GM10266 (cell line): ENCODE results near the gene PTGES.
A peak's percentile ranks its signal among the peaks of the same experiment; 100 is the strongest.

Experiments used
- DNase-seq: peaks from one replicate; pipeline ENCODE4 v3.0.0; 2012; ENCODE audit errors: extremely low spot score
- CTCF ChIP-seq: IDR thresholded peaks from 2 replicates; pipeline ENCODE4 v1.5.1; 2012; ENCODE audit warnings: mild to moderate bottlenecking, low read depth; ENCODE audit not compliant: control insufficient read depth, insufficient read depth; ENCODE audit errors: missing control alignments

PTGES gene

GRCh38 chr9:129728744-129729143 lies 24.1 kb downstream of the PTGES start:
- no peak for DNase-seq
- no peak for TF ChIP-seq CTCF

- peak; percentile 77 for TF ChIP-seq CTCF
Observed at GRCh38 chr9:129726322-129727160, 26.3 kb downstream of the PTGES start.

GRCh38 chr9:129725795-129726251 lies 27.0 kb downstream of the PTGES start:
- no peak for DNase-seq
- TF ChIP-seq CTCF = no peak

More at GRCh38 chr9:129726322-129727160, 26.3 kb downstream of the PTGES start:
- DNase-seq = peak; percentile 88

GRCh38 chr9:129724456-129725190 lies 28.2 kb downstream of the PTGES start:
- no peak for TF ChIP-seq CTCF

GRCh38 chr9:129722913-129723312 lies 29.9 kb downstream of the PTGES start:
- TF ChIP-seq CTCF = no peak

More at GRCh38 chr9:129724456-129725190, 28.2 kb downstream of the PTGES start:
- DNase-seq = no peak

GRCh38 chr9:129720865-129721545 lies 31.8 kb downstream of the PTGES start:
- TF ChIP-seq CTCF = no peak
- no peak for DNase-seq

More at GRCh38 chr9:129722913-129723312, 29.9 kb downstream of the PTGES start:
- no peak for DNase-seq
